ENCODE measurements around the gene PPFIBP2. TPM values are rescaled to one million over a fixed set of nuclear protein-coding genes. Genes with fewer than 3 reads are reported as not detected.

The PPFIBP2 gene
- total and polyA plus RNA-seq, 2 of the 13 experiments (the other 11 are each of a cell fraction or from before 2014, with no cell fraction given) = 15.0 to 52.5 TPM

DNA sequence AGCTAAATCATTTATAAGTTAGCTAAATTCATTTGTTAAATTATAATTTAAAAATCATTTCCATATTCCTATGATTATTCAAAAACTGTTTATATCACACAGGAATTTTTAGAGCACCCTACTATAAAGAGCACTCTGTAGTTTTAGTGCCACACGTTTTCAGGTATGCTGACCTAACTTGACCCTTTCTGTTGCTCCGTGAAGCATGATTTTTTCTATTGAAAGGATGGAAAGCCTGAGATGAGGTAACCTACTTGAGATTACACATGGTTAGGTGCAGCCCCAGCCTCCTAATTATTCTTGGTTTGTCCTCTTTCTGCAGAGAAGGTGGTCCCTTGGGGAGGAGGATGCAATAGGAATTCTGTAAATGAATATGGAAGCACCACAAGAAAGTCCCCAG, 72.6 kb downstream of the PPFIBP2 start (continued):
- TF ChIP-seq, protein P1, sequence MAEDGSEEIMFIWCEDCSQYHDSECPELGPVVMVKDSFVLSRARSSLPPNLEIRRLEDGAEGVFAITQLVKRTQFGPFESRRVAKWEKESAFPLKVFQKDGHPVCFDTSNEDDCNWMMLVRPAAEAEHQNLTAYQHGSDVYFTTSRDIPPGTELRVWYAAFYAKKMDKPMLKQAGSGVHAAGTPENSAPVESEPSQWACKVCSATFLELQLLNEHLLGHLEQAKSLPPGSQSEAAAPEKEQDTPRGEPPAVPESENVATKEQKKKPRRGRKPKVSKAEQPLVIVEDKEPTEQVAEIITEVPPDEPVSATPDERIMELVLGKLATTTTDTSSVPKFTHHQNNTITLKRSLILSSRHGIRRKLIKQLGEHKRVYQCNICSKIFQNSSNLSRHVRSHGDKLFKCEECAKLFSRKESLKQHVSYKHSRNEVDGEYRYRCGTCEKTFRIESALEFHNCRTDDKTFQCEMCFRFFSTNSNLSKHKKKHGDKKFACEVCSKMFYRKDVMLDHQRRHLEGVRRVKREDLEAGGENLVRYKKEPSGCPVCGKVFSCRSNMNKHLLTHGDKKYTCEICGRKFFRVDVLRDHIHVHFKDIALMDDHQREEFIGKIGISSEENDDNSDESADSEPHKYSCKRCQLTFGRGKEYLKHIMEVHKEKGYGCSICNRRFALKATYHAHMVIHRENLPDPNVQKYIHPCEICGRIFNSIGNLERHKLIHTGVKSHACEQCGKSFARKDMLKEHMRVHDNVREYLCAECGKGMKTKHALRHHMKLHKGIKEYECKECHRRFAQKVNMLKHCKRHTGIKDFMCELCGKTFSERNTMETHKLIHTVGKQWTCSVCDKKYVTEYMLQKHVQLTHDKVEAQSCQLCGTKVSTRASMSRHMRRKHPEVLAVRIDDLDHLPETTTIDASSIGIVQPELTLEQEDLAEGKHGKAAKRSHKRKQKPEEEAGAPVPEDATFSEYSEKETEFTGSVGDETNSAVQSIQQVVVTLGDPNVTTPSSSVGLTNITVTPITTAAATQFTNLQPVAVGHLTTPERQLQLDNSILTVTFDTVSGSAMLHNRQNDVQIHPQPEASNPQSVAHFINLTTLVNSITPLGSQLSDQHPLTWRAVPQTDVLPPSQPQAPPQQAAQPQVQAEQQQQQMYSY (CRISPR knock-in tag; IDR thresholded peaks at IDR 0.05) = no peak

DNA sequence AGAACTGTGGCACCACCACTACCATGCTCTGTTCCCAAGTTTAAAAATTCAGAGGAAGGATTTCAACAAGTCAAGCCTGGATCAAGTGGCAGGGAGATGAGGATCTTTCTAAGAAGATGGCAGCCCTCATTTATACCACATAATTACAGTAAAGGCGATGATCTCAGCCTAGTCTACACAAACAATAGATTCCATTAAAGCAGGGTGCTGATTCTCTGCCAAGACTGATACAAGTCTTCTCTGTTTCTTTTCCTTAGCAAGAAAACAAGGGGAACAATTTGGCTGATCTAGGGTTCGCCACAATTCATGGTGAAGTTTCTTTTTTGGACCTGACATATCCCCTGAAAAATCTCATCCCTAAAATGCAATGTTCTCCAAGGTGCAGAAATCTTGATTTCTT, 73.9 kb downstream of the PPFIBP2 start:
- H4K20me1 ChIP-seq (ENCODE audit: insufficient read depth, low read length) = peaks cover 5% of the 10 kb centered on the region; the same call in 1 of the 2 replicates
- H3K9ac ChIP-seq (ENCODE audit: insufficient read depth, low read depth, low read length) = no peak overlapping the region
- WGBS (ENCODE audit: low lambda C conversion rate) = 96% methylated on average over 2 of the region's 2 CpGs
- no peak for ATAC-seq
- CTCF ChIA-PET (ENCODE audit: low intra/inter-chr PET ratio, low total read pairs) = no interaction called here
- POLR2A ChIA-PET = no interaction called here
- H3K27me3 ChIP-seq (ENCODE audit: control insufficient read depth in 1 of 2, insufficient read depth in 2 of 2, low read length in 2 of 2) = no peaks in the 10 kb centered on the region
- no peak overlapping the region for H2AFZ ChIP-seq (ENCODE audit: low read length)
- FAIRE-seq = no peak
- H3K4me3 ChIP-seq (replicated peaks in 1 of 3; ENCODE audit: insufficient read depth in 1 of 3, low read depth in 2 of 3, low read length in 3 of 3) = no peak overlapping the region
- no peak overlapping the region for H3K27ac ChIP-seq (ENCODE audit: extremely low read length, insufficient read depth, low read length)
- H3K4me2 ChIP-seq (ENCODE audit: low read depth, low read length) = no peak overlapping the region
- no TSS peak for BruUV-seq (replicated peaks)
- intact Hi-C loops (cut with micrococcal nuclease; ENCODE audit: unreplicated experiment) = no loop called here
- H3K9me3 ChIP-seq (ENCODE audit: low read length) = no peaks in the 10 kb centered on the region
- H3K36me3 ChIP-seq (replicated peaks in 1 of 2; ENCODE audit: control insufficient read depth in 1 of 2, insufficient read depth in 2 of 2, low read length in 2 of 2) = peaks cover 4 to 34% of the 10 kb centered on the region in 2 experiments; a peak in 4 of 5 replicates
- in situ Hi-C loops (cut with HindIII; ENCODE audit: extremely low pct_ligation_motif_present, low pct_unique_long_range_greater_than_20kb) = no loop called here
- H3K4me1 ChIP-seq (ENCODE audit: insufficient read depth, low read length) = peaks cover 29% of the 10 kb centered on the region
- DNase-seq (ENCODE audit: low spot score) = no peak
- peaks cover 8% of the 10 kb centered on the region for H3K79me2 ChIP-seq (ENCODE audit: insufficient read depth, low read length)
- TF ChIP-seq, protein P2, sequence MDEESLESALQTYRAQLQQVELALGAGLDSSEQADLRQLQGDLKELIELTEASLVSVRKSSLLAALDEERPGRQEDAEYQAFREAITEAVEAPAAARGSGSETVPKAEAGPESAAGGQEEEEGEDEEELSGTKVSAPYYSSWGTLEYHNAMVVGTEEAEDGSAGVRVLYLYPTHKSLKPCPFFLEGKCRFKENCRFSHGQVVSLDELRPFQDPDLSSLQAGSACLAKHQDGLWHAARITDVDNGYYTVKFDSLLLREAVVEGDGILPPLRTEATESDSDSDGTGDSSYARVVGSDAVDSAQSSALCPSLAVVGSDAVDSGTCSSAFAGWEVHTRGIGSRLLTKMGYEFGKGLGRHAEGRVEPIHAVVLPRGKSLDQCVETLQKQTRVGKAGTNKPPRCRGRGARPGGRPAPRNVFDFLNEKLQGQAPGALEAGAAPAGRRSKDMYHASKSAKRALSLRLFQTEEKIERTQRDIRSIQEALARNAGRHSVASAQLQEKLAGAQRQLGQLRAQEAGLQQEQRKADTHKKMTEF (CRISPR knock-in tag; IDR thresholded peaks at IDR 0.05) = no peak
- TF ChIP-seq, protein P3, sequence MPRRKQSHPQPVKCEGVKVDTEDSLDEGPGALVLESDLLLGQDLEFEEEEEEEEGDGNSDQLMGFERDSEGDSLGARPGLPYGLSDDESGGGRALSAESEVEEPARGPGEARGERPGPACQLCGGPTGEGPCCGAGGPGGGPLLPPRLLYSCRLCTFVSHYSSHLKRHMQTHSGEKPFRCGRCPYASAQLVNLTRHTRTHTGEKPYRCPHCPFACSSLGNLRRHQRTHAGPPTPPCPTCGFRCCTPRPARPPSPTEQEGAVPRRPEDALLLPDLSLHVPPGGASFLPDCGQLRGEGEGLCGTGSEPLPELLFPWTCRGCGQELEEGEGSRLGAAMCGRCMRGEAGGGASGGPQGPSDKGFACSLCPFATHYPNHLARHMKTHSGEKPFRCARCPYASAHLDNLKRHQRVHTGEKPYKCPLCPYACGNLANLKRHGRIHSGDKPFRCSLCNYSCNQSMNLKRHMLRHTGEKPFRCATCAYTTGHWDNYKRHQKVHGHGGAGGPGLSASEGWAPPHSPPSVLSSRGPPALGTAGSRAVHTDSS (CRISPR knock-in tag; conservative IDR thresholded peaks at IDR 0.05) = no peak
- no peak for TF ChIP-seq NFRKB (IDR thresholded peaks at IDR 0.05)
- TF ChIP-seq EHMT2 (IDR thresholded peaks at IDR 0.05; ENCODE audit: borderline replicate concordance, low read depth, low read length) = no peak
- no peak for TF ChIP-seq KAT8 (CRISPR knock-in tag; IDR thresholded peaks at IDR 0.05)
- TF ChIP-seq ZNF737 (CRISPR knock-in tag; IDR thresholded peaks at IDR 0.05; ENCODE audit: borderline replicate concordance) = no peak
- TF ChIP-seq, protein P4, sequence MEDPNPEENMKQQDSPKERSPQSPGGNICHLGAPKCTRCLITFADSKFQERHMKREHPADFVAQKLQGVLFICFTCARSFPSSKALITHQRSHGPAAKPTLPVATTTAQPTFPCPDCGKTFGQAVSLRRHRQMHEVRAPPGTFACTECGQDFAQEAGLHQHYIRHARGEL (CRISPR knock-in tag; IDR thresholded peaks at IDR 0.05) = no peak
- no peak for TF ChIP-seq SMAD3 (CRISPR knock-in tag; IDR thresholded peaks at IDR 0.05)
- TF ChIP-seq, protein P5, sequence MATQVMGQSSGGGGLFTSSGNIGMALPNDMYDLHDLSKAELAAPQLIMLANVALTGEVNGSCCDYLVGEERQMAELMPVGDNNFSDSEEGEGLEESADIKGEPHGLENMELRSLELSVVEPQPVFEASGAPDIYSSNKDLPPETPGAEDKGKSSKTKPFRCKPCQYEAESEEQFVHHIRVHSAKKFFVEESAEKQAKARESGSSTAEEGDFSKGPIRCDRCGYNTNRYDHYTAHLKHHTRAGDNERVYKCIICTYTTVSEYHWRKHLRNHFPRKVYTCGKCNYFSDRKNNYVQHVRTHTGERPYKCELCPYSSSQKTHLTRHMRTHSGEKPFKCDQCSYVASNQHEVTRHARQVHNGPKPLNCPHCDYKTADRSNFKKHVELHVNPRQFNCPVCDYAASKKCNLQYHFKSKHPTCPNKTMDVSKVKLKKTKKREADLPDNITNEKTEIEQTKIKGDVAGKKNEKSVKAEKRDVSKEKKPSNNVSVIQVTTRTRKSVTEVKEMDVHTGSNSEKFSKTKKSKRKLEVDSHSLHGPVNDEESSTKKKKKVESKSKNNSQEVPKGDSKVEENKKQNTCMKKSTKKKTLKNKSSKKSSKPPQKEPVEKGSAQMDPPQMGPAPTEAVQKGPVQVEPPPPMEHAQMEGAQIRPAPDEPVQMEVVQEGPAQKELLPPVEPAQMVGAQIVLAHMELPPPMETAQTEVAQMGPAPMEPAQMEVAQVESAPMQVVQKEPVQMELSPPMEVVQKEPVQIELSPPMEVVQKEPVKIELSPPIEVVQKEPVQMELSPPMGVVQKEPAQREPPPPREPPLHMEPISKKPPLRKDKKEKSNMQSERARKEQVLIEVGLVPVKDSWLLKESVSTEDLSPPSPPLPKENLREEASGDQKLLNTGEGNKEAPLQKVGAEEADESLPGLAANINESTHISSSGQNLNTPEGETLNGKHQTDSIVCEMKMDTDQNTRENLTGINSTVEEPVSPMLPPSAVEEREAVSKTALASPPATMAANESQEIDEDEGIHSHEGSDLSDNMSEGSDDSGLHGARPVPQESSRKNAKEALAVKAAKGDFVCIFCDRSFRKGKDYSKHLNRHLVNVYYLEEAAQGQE (IDR thresholded peaks at IDR 0.05; ENCODE audit: borderline replicate concordance in 1 of 2, low read depth in 1 of 2, low read length in 2 of 2) = no peak
- no peak for TF ChIP-seq ZNF549 (CRISPR knock-in tag; IDR thresholded peaks at IDR 0.05)
